DLD1 (cell line): Measurements from ENCODE around the gene OGFOD1.

Experiments
- in situ Hi-C: cut with HindIII; loops from 2 replicates; pipeline ENCODE4 v1.10.0; 2017; ENCODE audit warnings: low sequenced_read_pairs

OGFOD1 gene

DNA sequence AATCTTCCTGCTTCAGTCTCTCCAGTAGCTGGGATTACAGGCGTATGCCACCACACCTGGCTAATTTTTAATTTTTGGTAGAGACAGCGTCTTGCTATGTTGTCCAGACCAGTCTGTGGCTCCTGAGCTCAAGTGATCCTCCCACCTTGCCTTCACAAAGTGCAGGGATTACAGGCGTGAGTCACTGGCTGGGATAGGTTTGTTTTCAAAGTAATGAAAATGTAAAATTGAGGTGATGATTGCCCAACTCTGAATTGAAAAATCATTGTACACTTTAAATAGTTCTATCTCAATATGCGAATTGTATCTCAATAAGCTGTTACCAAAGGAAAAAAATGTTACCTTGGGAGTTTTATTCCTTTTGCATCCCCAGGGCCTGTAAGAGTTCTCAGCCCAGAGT lies 24.8 kb upstream of the OGFOD1 start:
- in situ Hi-C loops, result no loop called here

DNA sequence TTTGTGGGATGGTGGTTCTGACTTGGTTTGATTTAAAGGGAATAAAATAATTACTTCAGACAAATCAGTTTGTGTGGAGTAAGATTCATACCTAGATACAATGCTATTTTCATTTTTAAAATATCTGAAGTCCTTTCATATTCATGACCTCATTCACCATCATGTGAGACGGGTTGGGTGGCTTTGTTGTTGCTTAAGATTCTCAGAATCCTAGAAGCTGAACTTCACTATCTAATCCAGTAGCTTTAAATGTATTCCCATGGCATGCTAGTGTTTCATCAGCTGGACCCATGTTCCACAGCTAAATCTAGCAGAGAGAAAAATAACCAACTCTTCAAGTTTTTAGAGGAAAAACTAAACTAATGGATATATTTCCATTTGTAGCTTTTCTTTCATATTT lies 23.3 kb upstream of the OGFOD1 start:
- in situ Hi-C loops, result no loop called here

DNA sequence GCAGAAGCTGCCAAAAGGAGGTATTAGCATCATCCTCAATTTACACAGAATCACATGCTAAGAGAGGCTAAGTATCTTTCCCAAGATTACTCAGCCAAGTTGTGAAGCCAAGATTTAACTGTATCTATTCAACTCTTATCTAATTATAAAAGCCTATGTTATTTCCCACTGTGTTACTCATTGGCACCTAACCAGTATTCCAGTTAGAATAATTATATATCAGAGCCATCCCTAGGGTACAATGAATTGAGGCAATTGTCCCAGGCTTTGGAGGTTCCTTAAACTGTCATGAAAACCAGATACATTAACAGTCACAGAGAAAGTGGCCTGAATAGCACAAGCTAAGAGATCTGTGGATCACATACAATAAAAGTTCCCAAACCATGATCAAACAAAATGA lies 15.1 kb upstream of the OGFOD1 start:
- in situ Hi-C loops, result no loop called here

DNA sequence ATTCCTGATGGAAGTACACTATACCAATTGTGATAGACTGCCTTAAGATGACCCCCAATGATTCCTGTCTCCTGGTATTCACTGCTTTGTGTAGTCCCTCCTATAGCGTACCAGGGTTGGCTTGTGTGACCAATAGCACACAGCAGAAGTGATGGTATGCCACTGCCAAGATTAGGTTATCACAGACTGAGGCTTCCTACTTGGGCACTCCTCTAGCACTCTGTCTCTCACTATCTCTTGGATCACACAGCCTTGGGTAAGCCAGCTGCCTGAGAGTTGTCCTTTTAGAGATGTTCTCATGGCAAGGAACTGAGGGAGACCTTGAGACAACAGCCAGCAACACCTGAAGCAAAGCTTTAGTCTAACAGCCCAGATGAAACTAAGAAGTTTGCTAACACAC lies 13.3 kb upstream of the OGFOD1 start:
- in situ Hi-C loops, result no loop called here

DNA sequence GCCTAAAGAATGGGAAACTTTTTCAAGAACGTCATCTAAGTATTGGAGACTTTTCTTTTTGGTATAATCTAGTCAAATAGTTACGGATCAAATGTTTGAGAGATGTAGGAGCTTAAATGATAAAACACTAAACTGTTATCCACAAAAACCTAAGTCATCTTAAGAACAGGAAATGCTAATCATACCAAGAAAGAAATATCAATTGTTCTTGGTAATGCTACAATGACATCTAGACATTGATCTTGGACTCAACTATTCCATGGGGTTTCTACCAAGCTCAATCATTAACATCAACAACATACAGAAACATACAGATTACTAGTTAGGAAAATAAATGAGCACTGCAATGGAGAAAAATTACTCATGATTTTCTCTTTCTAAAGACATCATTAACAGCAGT lies 4.1 kb upstream of the OGFOD1 start:
- in situ Hi-C loops, result no loop called here

DNA sequence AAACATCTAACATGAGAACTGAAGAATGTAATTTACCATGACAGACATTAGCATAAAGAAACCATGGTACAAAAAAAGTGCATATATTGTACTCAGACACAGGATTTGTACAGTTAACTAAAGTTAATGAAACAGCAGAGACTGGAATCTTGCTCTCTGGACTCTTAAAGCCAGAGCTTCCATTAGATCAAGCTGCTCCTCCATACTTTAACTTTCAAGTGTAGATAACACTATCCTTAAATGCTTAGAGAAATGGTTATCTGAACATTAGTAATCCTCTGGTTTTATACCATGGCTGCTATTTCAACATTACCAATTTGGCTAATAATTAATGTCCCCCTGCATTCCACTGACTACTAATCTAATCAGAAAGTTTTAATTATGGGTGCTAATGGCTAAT lies 3.3 kb upstream of the OGFOD1 start:
- in situ Hi-C loops, result no loop called here

DNA sequence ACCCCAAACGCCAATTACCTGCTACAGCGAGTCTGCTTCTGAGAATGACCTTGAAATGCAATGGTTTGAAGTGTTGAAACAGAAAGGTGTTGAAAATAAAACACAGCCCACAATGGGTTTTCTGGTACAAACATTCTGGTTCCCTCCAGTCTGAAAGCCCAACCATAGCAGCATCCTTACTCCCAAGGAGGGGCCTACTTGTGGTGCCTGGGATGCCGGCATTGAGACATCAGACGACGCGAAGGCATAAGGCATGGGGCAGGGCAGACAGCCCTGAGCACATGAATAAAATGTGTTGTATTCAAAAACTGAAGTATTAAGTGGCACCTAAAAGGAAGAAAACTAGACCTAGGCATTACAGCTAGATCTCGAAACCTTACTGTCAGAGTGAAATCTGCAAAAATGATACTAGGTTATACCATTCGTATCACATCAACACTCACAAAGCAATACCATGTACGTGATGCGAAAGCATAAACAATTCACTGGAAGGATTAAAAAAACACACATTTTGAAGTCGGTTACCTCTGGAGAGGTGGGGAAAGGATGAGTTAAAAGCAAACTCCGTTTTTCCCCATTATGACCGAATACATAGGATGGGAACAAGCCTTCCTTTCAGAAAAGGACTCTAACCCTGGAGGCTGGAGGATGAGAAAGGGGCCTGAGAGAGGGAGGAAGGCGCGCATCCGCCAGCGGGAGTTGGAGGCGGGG lies 924 bp upstream of the OGFOD1 start:
- in situ Hi-C loops, result no loop called here

DNA sequence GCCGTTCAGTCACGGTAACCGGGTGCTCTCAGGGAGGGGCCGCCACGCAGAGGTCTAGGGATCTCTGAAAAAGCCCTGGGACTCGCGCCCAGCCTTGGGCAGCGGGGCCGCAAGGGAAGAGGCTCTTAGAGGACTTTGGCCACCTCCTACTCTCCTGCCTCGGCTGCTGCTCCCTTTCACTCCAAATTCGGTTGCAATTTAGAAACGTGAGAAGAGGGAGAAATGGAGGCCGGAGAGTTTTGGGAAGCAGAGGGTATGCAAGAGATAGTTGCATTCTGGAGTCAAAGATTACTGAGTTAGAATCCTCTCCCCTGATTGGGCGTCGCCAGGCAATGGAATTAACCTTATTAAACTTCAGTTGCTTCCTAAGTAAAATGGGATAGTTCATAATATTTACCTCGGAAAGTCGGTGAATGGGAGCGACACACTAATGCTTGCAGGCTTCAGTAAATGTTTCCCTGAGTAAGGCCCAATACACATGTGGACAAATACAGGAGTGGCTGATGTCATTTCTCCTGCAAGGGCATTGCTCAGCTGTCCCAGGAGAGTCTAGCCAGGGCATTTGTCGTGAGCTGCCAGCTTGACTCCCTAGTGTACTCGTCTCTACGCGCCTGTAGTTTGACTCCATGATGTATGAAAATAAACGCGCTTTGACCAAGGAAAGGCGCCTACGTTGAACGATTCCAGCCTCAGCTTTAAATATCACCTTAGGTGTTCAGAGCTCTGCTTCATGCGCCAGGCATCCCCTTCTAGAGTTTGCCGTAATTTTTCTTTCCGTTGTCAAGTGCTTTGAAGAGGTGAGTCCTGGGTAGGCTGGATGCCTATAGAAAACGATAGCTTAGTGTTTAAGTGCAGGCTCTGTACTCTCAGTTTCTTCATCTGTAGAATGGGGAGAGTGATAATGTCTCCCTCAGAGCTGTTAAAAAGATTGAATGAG lies 667 bp downstream of the OGFOD1 start:
- in situ Hi-C loops, result no loop called here

DNA sequence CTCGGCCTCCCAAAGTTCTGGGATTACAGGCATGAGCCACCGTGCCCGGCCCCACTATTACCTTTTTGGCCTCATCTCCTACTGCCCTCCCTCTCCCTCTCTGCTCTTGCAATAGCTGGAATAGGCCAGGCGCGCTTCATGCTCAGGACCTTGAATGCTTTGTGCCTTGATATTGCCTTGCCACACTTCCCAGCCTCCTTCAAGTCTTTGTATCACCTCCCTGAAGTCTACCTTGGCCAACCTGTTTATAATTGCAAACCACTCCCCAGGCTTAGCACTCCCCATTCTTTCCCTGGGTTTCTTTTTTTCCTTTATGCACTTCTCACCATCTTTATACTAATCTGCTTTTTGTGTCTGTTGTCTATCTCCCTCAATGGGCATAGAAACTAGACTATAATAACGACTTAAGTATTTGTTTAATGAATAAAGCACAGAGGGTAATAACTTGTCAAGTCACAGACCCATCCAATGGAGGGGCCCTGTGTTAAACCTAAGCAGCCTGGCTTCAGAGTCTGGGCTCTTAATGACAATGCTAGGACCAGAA lies 6.6 kb downstream of the OGFOD1 start:
- in situ Hi-C loops, result no loop called here

DNA sequence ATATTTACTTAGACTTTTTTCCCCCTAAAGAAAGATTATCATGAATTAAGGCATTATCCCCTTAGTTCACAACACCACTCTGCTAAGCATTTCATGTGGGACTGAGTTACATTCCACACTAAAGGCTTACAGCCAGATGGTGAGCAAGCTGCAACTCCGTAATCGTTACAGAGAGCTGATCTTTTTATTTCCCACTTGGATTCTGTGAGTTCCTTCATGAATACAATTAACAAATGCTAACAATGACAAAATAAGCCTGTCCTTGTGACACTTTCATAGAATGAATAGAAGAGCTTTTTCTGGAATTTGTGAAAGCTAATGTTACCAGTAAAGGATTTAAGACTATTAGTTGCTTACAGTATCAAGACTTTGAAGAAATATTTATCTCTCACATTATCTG lies 8.7 kb downstream of the OGFOD1 start:
- in situ Hi-C loops, result no loop called here

DNA sequence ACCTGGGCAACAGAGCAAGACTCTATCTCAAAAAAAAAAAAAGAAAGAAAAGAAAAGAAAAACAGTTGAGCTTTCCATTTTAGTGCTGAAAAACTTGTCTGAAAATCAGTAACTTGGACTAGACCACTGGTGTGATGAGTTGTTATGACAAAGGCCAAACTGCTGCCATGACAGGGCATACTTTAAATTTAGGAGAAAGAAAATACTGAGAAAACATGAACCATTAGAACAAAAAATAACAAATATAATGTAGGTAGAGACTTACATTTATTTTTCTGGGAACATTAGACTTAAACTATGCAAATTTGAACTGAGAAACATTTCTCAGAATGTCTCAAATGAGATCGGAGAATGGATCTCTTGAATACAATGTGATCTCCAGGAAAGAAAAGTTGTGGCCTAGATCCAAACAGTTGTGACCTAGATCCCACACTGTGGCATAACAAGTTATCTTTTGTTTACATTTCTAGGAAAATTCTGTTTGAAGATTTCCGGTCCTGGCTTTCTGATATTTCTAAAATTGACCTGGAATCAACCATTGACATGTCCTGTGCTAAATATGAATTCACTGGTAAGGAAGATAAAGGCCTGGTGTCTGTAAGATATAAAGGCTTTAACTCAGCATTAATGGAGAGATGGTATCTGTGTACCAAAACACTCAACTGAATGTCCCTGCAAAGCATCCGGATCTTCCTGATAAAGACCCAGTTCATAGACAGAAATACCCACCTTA lies 10.9 kb downstream of the OGFOD1 start:
- in situ Hi-C loops, result no loop called here

DNA sequence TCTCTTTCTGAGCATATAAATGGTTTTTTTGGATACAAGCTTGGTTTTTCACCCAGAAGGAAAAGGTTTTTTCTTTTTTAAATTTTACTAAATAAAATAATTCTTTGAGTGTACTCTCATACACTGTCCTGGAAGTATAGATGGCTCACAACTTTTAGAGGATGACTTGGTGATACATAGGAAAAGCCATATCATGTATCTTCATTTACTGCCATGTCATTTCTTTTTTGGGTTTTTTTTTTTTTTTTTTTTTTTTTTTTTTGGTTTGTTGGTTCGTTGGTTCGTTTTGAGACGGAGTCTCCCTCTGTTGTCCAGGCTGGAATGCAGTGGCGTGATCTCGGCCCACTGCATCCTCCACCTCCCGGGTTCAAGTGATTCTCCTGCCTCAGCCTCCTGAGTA lies 11.8 kb downstream of the OGFOD1 start:
- in situ Hi-C loops, result no loop called here

DNA sequence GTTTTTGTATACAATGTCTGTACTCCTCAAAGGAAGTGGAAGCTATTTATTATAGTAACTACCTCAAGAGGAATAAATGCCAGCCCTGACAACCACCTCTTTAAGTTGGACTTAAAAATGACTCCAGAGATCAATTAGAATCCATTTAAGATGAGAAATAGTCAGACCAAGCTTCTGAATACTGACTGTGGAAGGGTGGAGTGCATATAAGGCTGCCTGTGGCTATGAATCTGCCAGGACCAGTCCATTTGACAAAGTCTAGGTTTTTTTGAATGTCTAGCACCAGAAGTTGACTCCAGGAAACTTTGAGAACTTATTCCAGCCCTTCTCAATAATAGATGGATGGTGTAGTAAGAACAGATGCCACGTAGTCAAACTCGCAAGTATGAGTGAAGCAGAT lies 15.0 kb downstream of the OGFOD1 start:
- in situ Hi-C loops, result no loop called here

DNA sequence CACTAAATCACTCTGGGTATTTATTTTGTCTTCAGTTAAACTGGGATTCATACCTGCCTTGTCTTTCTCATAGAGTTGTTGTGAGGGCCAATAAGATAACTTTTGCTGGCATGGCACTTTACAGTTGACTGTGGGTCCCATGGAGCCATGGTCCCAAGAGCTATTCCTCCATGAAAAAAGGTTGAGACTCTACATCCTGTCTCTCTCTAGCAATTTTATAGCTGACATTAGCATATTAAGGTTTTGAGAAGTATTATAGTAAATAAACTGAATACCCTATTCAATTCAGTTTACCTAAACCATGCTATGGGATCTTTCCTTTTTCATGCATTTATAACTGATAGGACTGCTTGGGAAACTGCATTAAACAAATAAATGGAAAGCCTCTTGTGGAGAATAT lies 17.4 kb downstream of the OGFOD1 start:
- in situ Hi-C loops, result no loop called here

DNA sequence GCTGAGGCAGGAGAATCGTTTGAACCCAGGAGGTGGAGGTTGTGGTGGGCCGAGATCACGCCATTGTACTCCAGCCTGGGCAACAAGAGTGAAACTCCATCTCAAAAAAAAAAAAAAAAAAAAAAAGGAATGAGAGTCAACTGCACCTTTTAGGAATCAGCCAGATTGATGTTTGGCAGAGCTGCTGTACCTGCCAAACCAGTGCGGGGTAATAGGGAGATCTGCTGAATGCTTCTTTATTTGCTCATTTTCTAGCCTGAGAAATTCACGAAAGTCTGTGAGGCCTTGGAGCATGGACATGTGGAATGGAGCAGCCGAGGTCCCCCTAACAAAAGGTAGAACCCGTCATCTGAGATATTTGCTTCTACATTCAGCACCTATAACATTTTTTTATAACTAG lies 18.4 kb downstream of the OGFOD1 start:
- in situ Hi-C loops, result no loop called here

DNA sequence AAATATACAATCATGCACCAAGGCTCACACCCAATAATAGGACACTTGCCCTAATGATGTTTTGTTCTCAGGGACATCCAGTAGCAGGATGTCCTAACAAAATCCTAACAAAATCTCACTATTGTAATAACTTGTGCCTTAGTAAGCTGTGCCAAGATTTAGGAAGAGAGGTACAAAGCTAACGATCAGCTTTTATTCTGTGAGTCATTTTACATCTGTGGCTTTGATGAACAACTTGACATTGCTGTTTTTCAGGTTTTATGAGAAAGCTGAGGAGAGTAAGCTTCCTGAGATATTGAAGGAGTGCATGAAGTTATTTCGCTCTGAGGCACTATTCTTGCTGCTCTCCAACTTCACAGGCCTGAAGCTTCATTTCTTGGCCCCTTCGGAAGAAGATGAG lies 18.9 kb downstream of the OGFOD1 start:
- in situ Hi-C loops, result no loop called here

DNA sequence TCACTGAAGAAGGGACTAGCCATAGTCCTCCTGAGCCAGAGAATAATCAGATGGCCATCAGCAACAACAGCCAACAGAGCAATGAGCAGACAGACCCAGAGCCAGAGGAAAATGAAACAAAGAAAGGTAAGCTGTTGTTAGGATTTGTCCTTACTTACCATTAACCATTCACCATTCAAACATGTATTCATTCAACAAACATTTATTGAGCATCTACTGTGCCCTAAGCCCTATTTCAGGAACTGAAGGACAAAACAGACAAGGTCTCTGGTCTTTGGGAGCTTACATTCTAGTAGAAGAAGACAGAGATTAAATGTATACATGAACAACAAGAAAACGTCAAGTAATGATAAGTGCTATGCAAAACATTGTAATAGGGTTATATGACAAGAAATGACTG lies 19.3 kb downstream of the OGFOD1 start:
- in situ Hi-C loops, result no loop called here

DNA sequence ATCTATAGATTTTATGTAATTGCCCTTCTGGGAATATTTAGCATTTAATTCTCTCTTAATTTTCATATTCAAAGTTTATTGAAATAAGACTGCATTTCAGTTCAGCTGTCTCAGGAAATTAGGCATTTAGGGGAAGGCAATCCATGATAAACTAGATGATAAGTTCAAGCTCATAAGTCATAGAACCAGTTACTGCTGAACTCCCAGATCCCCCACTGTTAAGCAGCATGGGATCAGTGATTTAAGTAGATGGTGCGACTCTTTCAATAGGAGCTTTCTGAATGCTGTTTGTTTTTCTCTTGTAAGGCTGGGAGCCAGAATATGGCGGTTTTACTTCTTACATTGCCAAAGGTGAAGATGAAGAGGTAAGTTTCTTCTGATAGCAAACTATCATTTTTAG lies 23.8 kb downstream of the OGFOD1 start:
- in situ Hi-C loops, result no loop called here

DNA sequence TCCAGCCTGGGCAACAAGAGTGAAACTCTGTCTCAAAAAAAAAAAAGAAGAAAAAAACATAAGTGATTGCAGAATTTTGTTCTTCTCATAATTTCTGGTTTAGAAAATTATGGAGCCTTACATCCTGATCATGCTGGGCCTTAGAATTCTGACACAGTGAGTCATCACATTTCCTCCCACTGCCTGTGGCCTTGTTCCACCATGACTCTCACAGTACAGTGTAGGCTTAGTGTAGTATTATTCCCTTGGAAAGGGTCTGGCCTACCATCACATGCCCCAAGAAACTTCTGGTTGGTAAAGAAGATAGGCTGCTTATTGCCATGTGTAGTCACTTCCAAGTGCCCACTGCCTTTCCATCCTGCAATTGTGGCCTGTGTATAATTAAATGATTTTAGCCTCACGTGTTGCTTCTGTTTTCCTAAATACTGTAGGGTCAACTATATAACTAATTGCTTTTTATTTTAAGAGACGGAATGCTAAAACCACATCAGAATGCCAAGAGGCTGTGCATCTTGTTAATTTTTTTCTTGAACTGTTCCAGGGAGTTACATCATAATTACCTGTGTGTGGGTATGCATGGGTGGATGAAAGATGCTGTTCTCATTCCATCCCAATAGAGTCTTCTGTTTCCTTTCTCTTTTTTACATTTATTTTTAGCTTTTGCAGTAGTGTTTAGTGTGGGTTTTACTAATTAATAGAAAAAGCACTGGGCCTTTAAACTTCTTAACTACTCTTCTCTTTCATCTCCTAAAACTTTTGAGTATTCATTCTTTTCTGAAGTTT lies 25.9 kb downstream of the OGFOD1 start:
- in situ Hi-C loops, result no loop called here

DNA sequence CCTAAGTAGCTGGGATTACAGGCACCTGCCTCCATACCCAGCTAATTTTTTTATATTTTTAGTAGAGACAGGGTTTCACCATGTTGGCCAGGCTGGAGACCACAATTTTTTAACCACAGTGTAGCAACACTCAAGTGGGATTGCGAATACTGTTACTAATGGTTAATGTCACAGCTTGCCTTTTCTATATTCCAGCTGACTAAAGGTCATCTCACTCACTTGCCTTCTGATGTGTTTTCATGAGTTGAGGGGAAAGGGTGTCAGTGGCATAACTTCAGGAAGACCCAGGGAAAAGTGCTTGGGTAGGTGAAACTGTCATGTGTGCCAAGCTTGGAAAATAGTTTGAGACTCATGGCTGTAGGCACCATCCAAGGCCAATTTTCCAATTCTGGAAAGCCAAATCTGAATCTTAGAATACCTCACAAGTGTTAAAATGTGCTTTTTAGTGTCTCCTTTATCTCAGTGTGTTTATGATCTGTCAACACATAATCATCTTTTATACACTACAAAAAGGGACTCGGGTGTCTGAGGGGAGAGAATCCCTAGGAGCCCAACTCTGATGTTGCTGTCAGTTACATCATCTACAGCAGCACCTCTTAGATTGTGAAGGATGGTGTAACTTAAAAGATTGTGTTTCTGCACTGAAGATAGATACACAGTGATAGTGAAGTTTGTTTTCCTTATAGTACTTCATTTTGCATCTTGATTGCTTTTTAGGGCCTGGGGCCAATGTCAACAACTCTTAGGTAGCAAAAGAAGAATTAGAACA lies 27.1 kb downstream of the OGFOD1 start:
- in situ Hi-C loops, result no loop called here
